SK-N-SH treated with all-trans-retinoic acid at 6 μM for 48 hours (cell line): ENCODE measurements around the gene ABHD17C.

Experiments
- PATZ1 ChIP-seq: fragments of 250-450 bp; sonication (Bioruptor Pico); IDR thresholded peaks from 2 replicates; pipeline ENCODE4 v1.8.0; 2020; ENCODE audit warnings: mild to moderate bottlenecking, moderate library complexity, borderline replicate concordance
- ZC3H10 ChIP-seq: fragments of 250-450 bp; sonication (Bioruptor Pico); IDR thresholded peaks from 2 replicates; pipeline ENCODE4 v1.5.1; 2021; ENCODE audit warnings: mild to moderate bottlenecking, moderate library complexity
- ZFP30 ChIP-seq: fragments of 450-650 bp; formaldehyde crosslinking; IDR thresholded peaks from 2 replicates; pipeline ENCODE4 v1.5.0; 2022; ENCODE audit warnings: mild to moderate bottlenecking, moderate library complexity
- ZNF8 ChIP-seq: fragments of 450-650 bp; formaldehyde crosslinking; IDR thresholded peaks from 2 replicates; pipeline ENCODE4 v1.5.0; 2020; ENCODE audit warnings: mild to moderate bottlenecking, moderate library complexity

DNA sequence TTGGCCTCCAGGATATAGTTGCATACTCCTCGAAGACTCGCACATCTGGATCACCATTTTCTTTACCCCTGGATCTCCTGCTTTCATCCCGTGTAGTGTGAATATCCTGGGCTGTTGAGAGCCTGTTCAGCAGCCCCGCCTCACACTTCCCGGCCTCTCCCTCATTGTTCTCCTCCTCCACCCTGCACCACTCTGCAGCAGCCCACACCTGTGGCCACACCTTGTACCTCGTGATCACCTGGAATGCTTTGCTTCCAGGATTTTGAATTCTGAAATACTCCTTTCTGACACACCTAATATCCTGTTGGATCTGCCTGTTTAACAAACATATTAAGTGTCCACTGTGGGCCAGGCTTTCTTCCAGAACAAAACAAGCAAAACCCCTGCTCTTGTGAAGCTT, 14.4 kb downstream of the ABHD17C start:
- TF ChIP-seq ZNF8 (no peak), PATZ1 (CRISPR knock-in tag) (no peak), ZFP30 (no peak), ZC3H10 (CRISPR knock-in tag) (no peak)
